Measurements from ENCODE around the gene F7.
"Not testable (repeated sequence)": the region's sequence is repeated elsewhere in the genome, so short reads cannot be mapped to it uniquely, and the experiment has no call there.

F7 gene

DNA sequence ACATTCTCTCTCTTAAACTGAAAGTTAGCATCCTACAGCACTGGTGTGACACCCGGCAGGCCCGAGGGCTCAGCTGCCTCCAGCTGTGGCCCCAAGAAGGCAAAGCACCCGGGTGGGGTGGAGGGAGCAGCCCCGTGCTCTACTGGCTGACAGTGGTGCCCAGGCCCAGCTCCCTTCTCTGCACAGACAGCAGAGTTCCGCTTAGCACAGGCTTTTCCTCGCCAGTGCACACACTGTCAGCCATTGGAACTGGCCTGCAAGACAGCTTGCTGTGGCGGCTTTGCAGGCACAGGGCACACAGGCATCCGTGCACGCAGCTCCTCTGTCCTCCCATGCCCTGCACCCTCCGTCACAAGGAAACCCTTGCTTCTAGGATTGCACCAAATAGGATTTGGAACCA lies 3.3 kb upstream of the F7 start:
- not testable (repeated sequence) for DNase-seq (ENCODE audit: low spot score)

DNA sequence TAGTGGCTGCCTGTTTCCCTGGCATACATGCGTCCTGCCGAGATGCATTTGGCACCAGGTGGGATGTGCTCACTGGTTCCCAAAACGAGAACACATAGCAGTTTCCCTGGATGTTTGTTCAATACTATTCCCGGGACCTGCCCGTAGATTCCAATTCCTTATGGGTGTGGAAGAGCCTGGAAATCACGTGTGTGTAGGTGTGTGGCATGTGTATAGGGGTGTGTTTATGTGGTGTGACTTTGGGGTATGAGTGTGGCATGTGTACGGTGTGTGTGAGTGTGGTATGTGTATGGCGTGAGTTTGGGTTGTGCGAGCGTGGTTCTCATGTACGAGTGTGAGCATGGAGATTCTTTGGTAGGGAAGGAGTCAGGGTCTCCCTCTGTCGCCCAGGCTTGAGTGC lies 2.9 kb upstream of the F7 start:
- DNase-seq (ENCODE audit: low spot score) = no peak

DNA sequence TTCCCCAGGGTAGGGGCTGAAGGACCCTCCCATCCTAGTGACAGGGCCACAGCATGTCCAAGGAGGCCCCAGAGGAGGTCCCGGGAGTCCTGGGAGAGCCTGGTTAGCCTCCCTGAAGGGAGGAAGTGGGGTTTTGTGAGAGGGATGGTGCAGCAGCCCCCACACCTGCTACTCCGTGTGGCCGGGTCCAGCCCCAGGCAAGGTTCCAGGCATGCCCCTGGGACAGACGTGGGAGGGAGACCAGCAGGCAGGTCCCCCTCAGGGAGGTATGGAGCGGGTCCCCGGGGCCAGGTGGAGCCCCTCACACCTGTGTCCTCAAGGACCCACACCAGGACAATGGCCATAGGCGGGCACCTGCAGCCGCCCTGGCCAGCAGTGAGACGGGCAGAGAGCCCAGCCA lies 1.9 kb upstream of the F7 start:
- DNase-seq (ENCODE audit: low spot score) = no peak

DNA sequence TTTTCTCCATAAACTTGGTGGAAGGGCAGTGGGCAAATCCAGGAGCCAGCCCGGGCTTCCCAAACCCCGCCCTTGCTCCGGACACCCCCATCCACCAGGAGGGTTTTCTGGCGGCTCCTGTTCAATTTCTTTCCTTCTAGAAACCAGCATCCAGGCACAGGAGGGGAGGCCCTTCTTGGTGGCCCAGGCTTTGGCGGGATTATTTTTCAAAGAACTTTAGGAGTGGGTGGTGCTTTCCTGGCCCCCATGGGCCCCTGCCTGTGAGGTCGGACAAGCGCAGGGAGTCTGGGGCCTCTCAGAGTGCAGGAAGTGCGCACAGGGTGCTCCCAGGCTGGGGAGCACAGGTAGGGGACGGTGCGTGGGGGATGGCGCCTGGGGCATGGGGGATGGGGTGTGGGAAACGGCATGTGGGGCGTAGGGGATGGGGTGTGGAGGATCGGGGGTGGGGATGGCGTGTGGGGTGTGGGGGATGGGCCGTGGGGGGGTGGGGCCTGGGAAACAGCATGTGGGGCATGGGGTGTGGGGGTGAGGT lies 396 bp downstream of the F7 start:
- no peak for DNase-seq (ENCODE audit: low spot score)

DNA sequence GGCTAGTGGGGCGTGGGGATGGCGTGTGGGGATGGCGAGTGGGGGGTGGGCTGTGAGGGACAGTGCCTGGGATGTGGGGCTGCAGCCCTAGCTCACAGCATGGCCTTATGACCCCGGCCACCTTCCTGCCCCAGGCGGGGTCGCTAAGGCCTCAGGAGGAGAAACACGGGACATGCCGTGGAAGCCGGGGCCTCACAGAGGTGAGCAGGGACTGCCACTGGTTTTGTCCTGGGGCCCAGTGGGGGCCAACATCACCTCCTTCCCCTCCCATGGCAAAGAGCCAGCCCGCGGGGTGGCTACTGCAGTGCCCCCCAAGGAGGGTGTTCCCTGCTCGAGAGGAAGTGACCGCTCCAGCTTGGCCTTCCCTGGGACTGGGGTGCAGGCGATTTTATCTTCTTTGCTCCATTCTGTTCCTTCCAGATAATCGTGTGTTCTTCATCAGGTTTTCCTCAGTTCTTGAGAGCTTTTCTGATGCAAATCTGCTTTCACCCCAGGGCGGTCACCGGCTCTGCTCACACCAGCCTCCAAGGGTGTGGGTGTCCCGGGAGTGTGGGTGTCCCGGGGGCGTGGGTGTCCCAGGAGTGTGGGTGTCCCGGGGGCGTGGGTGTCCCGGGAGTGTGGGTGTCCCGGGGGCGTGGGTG lies 1.2 kb downstream of the F7 start:
- no peak for DNase-seq (ENCODE audit: low spot score)

DNA sequence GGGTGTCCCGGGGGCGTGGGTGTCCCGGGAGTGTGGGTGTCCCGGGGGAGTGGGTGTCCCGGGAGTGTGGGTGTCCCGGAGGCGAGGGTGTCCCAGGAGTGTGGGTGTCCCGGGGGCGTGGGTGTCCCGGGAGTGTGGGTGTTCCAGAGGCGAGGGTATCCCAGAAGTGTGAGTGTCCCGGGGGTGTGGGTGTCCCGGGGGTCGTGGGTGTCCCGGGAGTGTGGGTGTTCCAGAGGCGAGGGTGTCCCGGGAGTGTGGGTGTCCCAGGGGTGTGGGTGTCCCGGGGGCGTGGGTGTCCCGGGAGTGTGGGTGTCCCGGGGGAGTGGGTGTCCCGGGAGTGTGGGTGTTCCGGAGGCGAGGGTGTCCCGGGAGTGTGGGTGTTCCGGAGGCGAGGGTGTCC lies 2.9 kb downstream of the F7 start:
- not testable (repeated sequence) for DNase-seq (ENCODE audit: low spot score)

DNA sequence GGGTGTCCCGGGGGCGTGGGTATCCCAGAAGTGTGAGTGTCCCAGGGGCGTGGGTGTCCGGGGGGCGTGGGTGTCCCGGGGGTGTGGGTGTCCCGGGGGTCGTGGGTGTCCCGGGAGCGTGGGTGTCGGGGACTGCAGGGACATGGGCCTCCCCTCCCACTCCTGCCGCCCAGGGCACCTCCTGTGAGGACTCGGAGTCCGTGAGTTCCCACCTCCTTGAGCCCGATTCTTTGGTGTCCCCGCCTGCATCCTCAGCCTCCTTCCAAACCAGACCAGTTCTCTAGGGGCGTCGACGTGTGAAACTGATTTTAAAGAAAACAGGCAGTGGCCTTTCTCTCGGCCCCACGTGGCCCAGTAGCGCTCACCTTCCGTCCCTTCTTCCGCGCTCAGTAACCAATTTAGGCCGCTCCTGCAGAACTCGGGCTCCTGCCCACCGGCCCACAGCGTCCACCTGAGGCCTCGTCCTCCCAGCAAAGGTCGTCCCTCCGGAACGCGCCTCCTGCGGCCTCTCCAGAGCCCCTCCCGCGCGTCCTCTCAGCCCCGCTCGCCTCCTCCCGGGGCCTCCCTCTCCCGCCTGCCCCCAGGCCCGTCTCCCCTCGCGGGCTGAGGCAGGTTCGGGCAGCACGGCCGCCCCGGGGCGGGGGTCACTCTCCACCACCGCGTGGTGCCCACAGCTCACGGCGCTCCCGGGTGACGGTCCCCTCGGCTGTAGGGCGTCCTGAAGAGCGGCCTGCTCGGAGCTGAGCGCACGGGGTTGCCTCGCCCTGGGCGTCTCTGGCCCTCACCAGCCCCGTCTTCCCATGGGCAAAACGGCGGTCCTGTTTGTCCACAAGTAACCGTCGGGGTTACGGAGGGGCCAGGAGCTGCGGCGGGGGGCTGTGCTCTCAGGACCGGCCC lies 3.8 kb downstream of the F7 start:
- no peak for DNase-seq (ENCODE audit: low spot score)

DNA sequence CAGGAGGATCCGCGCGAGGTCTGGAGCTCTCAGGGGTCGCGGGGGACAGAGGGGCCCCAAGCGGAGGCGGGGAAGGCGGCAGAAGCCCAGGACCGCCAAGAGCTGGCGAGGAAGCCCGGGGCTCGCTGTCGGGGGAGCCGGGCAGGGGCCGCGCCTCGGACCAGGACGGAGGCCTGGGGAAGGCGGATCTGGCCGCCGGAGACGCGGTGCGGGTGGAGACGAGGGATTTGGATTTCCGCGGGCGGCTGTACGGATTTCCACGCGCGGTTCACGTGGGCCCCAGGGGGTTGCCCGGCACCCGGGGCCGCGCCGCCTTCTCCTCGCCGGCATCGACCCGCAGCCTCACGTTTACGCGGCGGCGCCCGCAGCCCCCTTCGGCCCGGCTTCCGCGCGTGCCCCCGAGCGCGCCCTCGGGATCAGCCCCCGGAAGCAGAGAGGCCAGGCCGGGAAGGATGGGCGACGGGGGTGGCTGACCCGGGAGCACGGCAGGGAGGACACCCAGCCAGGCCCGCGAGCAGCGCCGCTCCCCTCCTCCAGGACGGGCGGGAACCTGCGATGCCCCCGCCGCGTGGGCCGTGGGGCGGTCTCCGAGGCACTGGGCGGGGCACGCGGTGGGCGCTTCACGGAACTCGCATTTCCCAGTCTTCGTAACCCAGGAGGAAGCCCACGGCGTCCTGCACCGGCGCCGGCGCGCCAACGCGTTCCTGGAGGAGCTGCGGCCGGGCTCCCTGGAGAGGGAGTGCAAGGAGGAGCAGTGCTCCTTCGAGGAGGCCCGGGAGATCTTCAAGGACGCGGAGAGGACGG lies 4.7 kb downstream of the F7 start:
- no peak for DNase-seq (ENCODE audit: low spot score)

DNA sequence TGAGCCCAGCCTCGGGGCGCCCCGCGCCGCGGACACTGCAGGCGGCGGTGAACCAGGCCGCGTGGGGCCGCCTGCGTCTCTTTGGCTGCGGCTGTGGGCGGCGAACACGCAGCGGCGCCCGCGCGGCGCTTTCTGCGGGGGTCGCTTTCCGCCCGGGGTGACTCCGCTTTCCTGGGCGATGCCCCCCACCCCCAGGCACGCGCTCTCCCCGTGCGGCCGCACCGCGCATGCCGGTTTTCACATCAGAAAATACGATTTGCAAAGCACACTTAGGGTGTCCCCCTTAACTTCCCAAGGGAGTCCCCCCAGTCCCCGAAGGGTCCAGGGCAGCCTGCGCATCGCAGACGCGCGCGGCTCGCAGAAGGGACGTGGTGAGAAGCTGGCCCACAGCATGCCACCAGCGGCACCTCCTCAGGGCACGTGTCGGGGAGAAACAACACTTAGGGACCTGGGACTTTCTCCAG lies 5.3 kb downstream of the F7 start:
- no peak for DNase-seq (ENCODE audit: low spot score)

DNA sequence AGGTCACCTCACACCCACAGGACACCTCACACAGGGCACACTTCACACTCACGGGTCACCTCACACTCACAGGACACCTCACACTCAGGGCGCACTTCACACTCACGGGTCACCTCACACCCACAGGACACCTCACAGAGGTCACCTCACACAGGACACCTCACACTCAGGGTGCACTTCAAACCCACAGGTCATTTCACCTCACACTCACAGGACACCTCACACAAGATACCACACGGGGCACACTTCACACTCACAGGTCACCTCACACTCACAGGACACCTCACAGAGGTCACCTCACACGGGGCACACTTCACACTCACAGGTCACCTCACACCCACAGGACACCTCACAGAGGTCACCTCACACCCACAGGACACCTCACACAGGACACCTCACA lies 6.2 kb downstream of the F7 start:
- not testable (repeated sequence) for DNase-seq (ENCODE audit: low spot score)

DNA sequence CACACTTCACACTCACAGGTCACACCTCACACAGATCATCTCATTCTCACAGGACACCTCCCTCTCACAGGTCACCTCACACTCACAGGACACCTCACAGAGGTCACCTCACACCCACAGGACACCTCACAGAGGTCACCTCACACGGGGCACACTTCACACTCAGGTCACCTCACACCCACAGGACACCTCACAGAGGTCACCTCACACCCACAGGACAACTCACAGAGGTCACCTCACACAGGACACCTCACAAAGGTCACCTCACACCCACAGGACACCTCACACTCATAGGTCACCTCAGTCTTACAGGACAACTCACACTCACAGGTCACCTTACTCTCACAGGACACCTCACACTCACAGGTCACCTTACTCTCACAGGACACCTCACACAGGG lies 6.9 kb downstream of the F7 start:
- DNase-seq (ENCODE audit: low spot score) = not testable (repeated sequence)

DNA sequence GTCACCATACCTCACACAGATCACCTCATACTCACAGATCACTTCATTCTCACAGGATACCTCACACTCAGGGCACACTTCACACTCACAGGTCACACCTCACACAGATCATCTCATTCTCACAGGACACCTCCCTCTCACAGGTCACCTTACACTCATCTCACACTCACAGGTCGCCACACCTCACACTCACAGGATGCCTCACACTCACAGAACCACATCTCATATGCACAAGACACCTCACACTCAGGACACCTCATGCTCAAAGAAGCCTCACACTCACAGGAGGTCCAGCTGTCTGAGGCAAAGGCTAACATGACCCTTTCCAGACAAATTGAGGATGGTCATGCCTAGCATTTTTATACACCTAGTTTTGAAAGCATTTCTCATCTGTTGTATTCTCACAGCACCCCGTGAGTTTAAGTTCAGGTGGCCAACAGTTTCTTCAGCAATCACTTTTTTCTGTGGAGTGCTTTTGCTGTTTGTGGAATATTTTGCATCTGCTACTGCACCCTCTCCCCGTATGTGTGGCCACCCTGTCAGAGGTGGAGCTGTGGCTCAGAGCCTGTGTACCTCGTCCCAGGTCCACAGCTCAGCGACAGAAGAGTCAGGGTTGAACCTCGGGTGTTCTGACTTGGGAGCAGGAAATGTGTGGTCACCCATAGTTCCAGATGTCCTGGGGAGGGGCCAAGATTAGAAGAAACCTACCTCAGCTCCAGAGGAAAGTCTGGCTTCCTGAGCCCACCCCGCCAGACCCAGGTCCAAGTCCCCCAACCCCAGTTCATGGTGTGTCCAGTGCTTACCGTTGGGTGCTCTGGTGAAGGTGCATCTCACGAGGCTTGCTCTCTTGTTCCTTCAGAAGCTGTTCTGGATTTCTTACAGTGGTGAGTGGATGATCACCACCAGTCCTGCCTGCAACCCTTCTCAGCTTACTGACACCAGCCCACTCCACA lies 7.6 kb downstream of the F7 start:
- no peak for DNase-seq (ENCODE audit: low spot score)

DNA sequence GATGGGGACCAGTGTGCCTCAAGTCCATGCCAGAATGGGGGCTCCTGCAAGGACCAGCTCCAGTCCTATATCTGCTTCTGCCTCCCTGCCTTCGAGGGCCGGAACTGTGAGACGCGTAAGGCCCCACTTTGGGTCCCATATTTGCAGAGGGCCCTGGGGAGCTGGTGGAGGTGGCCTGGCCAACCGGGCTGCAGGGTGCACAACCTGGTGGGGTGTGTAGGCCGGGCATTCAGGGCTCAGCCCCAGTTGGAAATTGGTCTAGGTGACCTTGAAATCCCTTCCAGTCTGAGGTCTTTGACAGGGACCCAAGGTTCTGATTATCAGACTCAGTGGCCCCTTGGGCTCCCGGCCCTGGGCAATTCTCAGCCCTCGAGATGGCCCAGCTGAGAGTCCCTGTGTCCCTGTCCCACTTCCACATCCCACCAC lies 8.3 kb downstream of the F7 start:
- no peak for DNase-seq (ENCODE audit: low spot score)

DNA sequence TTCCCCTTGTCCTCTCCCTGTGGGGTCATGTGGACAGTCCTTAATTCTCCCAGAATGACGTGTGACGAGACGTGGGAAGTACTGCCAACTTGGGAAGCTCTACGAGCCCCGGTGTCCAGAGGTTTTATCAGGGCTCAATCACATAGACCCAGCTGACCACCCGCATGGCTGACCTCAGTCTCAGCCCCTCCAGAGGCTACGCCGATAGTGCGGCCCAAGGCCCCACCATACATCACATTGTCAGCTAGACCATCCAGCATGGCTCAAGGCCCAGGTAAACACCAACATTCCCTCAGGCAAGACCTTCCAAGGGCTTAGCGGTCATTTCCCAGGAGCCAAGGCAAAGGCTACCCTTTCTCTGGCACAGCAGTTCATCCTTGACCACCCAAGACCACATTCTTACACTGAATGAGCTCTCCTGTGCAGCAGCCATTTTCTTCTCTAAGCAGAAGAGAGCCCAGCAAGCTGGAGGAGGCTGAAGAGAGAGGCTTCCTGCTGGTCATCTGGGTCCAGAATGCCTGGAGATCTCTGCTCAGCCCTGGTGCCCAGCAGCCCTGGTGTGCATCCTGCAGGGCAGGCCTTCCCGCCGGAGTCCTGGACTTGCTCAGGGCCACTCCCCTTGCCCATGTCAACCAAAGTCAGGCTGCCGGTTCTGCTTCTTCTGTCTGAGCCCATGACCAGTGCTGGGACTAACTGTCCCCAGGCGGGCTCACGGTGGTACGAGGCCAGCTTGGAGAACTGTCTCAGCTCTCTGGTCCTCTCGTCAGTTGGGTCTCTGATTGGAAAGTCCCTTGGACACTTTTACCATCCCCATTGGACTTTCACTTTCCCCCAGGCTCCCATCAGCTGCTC lies 9.1 kb downstream of the F7 start:
- no peak for DNase-seq (ENCODE audit: low spot score)

DNA sequence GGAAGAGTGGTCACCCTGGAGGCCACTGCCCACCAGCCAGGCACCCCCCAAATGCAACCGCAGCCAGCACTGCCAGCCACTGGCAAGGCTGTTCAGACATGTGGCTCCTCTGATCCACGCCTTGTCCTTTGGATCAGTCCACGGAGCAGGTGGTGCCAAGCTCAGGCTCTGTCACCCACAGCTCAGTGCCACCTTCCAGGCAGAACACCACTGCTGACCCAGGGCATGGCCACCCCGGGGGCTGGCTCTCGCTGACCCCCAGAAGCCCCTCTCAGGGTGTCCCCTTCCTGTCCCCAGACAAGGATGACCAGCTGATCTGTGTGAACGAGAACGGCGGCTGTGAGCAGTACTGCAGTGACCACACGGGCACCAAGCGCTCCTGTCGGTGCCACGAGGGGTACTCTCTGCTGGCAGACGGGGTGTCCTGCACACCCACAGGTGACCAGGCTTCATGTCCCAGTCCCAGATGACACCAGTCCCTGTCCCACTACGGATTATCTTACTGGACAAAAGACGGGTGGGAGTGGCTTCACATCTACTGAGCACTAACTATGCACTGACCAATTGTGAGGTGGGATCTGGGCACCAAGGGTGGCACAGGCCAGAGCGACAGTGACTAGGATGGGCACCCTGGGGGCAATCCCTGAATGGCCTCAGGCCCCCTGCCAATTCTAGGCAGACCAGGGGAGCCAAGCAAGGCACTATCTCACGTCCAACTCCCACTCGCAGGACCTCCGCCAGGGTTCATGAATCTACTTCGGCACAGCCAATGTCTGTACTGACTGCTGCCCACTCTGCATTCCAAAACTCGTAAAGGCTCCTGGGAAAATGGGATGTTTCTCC lies 10.0 kb downstream of the F7 start:
- DNase-seq (ENCODE audit: low spot score) = no peak

DNA sequence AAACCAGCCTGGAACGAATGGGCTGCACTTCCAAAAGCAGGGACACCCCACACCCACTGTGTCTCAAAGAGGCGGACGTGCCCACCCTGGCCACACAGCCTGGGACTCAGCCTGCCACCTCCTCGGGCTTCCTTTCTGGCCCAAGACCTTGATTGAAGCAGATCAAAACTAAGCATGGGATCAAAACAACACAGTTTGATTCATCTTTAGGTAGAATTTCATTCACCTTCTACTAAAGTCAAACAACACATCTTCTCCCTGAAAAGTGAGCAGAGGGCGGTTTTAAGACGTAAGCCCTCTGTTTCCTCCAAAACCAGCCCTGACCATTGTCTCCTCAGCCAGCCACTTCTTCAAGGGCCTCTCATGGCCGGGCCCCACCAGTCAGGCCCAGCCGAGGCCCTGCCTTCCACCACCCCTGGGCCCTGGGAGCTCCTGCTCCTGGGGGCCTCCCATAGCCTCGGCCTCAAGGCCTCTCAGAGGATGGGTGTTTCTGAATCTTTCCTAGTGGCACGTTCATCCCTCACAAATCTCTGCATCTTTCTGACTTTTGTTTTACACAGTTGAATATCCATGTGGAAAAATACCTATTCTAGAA lies 10.7 kb downstream of the F7 start:
- no peak for DNase-seq (ENCODE audit: low spot score)

DNA sequence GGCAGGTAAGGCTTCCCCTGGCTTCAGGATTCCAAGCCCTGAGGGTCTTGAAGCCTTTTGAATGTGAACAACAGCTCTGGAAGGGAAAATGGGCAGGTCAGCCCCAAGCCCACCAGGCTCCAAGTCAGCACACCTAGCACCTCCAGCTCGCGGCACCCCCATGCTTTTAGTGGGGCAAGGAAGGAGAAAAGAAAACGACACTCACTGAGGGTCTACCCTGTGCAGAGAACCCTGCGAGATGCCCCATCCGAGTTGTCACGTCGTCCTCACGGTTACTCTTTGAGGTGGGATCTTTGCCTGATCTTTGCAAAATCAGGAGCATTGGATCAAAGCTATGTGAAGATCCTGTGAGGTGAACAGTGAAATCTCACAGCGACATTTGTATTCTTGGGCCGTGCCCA lies 11.3 kb downstream of the F7 start:
- no peak for DNase-seq (ENCODE audit: low spot score)

DNA sequence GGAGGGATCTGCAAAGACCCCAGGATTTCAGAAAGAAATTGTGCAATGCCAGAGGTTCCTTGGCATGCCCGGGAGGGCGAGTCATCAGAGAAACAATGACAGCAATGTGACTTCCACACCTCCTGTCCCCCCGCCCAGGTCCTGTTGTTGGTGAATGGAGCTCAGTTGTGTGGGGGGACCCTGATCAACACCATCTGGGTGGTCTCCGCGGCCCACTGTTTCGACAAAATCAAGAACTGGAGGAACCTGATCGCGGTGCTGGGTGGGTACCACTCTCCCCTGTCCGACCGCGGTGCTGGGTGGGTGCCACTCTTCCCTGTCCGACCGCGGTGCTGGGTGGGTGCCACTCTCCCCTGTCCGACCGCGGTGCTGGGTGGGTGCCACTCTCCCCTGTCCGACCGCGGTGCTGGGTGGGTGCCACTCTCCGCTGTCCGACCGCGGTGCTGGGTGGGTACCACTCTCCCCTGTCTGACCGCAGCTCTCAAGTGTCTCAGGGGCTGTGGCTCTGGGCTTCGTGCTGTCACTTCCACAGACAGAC lies 11.8 kb downstream of the F7 start:
- no peak for DNase-seq (ENCODE audit: low spot score)

DNA sequence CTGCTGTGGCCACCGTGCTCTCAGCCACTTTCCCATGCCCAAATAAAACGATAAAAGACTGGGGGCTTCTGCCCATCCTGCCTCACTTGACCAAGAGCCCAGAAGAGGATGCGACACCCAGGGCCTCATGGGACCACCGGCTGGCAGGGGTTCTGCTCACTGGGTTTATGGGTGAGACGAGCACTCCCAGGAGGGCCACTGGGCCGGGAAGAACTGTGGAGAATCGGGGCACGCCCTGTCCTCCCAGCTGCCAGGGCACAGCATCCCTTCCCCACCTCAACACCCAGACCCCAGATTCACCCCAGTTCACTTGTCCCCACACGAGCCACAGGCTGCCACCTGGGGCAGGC lies 12.3 kb downstream of the F7 start:
- DNase-seq (ENCODE audit: low spot score) = no peak

All from activated CD4-positive, alpha-beta T cell treated with anti-CD3 and anti-CD28 coated beads, Interleukin-2, Interleukin-4, amounts not matched to agents 100 ng/mL and 50 ng/mL, durations not matched to agents 16 hours and 8 hours (primary cell).